Ovary (tissue), 3 donors: ENCODE results near the gene HECA.

Experiments
- CTCF ChIP-seq, 3 donors: fragments of 450-650 bp in 2 of 3; fragments of 200-600 bp in 1 of 3; IDR thresholded peaks; one replicate each; pipeline versions ENCODE4 v1.5.1 to v1.8.0; 2016 to 2022; ENCODE audit warnings: antibody characterized with exemption in 3 of 3, mild to moderate bottlenecking in 1 of 3
- EP300 ChIP-seq: sonication (generic); formaldehyde crosslinking; IDR thresholded peaks from one replicate; pipeline ENCODE4 v1.6.1; 2017; ENCODE audit warnings: antibody characterized with exemption
- POLR2A ChIP-seq: fragments of 450-650 bp; IDR thresholded peaks from one replicate; pipeline ENCODE4 v1.6.1; 2017; ENCODE audit warnings: antibody characterized with exemption, mild to moderate bottlenecking, moderate library complexity
- donor health status: DM: no; HTN: no; CAD: no.

GRCh38 chr6:139175389-139175948, 40.6 kb downstream of the HECA start:
- TF ChIP-seq CTCF (IDR thresholded peaks at IDR 0.05) (no peak), EP300 (no peak), POLR2A (no peak)
